GM12891 (cell line): ENCODE results near the gene TNN.

ENCODE experiments used
- POLR2A ChIP-seq: IDR thresholded peaks from 2 replicates; pipeline ENCODE4 v1.6.1; 2011; ENCODE audit warnings: low read depth, low read length, control low read depth
- POLR2AphosphoS5 ChIP-seq: IDR thresholded peaks from 2 replicates; pipeline ENCODE4 v1.6.1; 2011; ENCODE audit warnings: low read depth, low read length, control low read depth
- SPI1 ChIP-seq: IDR thresholded peaks from 2 replicates; pipeline ENCODE4 v1.6.1; 2011; ENCODE audit warnings: low read depth, low read length, control low read depth

GRCh38 chr1:175077356-175078030 lies 9.9 kb downstream of the TNN start:
- TF ChIP-seq POLR2A (no peak), POLR2AphosphoS5 (no peak), SPI1 (no peak)
